ENCODE results near the gene ADM.

The ADM gene

DNA sequence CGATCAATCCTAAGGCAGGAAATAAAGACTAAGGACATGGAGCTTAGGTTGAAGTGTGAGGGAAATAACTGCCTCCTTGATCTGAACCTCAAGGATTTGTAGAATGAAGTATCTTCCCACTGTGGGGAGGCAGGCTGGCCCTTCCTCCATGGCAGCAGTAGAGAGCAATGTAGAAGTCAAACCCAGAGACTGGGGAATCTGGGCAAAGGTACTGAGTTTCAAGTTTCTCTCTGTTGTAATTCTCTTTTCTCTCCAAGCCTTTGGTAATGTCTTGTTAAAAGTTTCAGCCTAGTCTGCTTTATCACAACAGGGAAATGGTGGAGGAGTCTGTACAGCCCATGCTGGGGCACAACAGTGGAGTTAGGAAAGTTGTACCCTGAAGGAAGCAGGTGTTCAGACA, 49.5 kb downstream of the ADM start:
- Histone ChIP-seq H3K4me3 (no peak overlapping the region), H3K9me3 (ENCODE audit: low read depth, low read length) (no peaks in the 10 kb centered on the region), H3K9ac (ENCODE audit: insufficient read length) (no peak overlapping the region), H3K36me3 (ENCODE audit: insufficient read depth, low read length) (no peaks in the 10 kb centered on the region), H3K27ac (no peak overlapping the region)
- TF ChIP-seq FOXP2 (optimal IDR thresholded peaks at IDR 0.05; ENCODE audit: control extremely low read depth, extremely low read length, insufficient read depth) (no peak), EZH2 (IDR thresholded peaks at IDR 0.05) (no peak), POLR2AphosphoS5 (IDR thresholded peaks at IDR 0.05; ENCODE audit: borderline replicate concordance, low read depth, low read length) (no peak)
- DNase-seq (ENCODE audit: low read depth, low spot score) = no peak

DNA sequence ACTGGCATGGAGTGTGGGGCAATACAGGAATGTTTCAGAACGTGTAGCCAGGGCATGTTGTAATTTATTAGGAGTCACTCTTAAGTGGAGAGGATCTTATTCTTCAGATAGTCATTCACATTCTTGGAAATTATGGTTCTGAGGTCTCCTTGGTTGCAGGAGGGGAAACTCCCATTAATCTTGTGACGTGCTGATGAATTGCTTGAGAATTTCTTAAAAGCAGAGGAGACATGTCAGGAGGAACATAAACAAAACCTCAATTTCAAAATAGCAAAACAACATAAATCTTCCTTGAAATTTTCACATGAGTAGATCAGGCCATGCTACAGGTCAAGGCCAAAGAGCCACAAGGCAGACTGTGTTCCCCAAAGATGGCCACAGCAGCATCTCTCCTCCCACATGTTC, 50.4 kb downstream of the ADM start:
- DNase-seq (ENCODE audit: low read depth, low spot score) = no peak
- H3K4me3 ChIP-seq = no peak overlapping the region
- H3K9me3 ChIP-seq (ENCODE audit: low read depth, low read length) = no peaks in the 10 kb centered on the region
- no peaks in the 10 kb centered on the region for H3K36me3 ChIP-seq (ENCODE audit: insufficient read depth, low read length)
- H3K27ac ChIP-seq = no peak overlapping the region
- H3K9ac ChIP-seq (ENCODE audit: insufficient read length) = no peak overlapping the region
- no peak for TF ChIP-seq EZH2 (IDR thresholded peaks at IDR 0.05)
- no peak for TF ChIP-seq POLR2AphosphoS5 (IDR thresholded peaks at IDR 0.05; ENCODE audit: borderline replicate concordance, low read depth, low read length)
- no peak for TF ChIP-seq FOXP2 (optimal IDR thresholded peaks at IDR 0.05; ENCODE audit: control extremely low read depth, extremely low read length, insufficient read depth)

DNA sequence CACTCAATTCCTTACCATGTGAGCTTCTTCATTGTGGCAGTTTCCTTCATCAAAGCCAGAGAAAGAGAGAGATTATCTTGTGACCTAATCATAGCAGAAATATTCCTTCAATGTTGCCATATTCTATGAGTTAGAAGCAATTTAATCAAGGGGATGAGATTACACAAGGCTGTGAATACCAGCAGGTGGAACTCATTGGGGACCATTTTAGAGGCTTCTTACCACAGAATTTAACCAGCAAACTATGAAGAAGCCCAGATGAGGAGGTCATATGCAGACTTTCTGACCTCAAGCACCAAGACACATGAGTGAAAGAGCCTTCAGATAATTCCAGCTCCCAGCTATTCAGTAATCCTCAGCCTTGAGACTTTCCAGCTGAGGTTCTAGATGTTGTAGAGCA, 51.3 kb downstream of the ADM start:
- TF ChIP-seq FOXP2 (optimal IDR thresholded peaks at IDR 0.05; ENCODE audit: control extremely low read depth, extremely low read length, insufficient read depth) (no peak), EZH2 (IDR thresholded peaks at IDR 0.05) (no peak), POLR2AphosphoS5 (IDR thresholded peaks at IDR 0.05; ENCODE audit: borderline replicate concordance, low read depth, low read length) (no peak)
- H3K9ac ChIP-seq (ENCODE audit: insufficient read length) = no peak overlapping the region
- H3K27ac ChIP-seq = no peak overlapping the region
- no peaks in the 10 kb centered on the region for H3K9me3 ChIP-seq (ENCODE audit: low read depth, low read length)
- no peak overlapping the region for H3K4me3 ChIP-seq
- no peaks in the 10 kb centered on the region for H3K36me3 ChIP-seq (ENCODE audit: insufficient read depth, low read length)
- no peak for DNase-seq (ENCODE audit: low read depth, low spot score)
